ENCODE results near the gene SPINT2. TPM values are rescaled to one million over a fixed set of nuclear protein-coding genes. Genes with fewer than 3 reads are reported as not detected.

SPINT2 gene
- total and polyA plus RNA-seq, 2 donors (not counting 1 experiment from before 2014, with no cell fraction given) = 50.0 to 70.0 TPM

DNA sequence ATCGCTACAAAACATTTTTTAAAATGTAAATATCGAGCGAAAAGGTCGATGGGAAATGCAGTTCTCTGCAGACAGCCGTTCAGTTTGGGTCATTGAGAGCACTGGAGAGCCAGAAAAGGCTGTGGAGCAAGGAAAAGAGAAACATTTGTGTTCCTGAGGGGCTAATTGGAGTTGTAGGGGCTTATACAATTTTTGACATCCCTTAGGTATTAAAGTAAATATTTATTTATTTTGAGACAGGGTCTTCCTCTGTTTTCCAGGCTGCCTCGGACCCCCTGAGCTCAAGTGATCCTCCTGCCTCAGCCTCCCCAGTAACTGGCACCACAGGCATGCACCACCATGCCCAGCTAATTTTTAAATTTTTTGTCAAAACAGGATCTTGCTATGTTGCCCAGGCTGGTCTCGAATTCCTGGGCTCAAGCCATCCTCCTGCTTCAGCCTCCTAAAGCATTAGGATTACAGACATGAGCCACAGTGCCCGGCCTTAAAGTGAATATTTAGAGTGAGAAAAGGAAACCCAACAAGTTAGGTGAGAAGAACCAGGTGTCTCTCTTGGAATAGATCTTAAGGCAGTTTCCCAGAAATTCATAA, 52.2 kb downstream of the SPINT2 start:
- ATAC-seq (ENCODE audit: low read depth) (peak; percentile 1), DNase-seq (no peak)
- peak overlapping the region; percentile 48 to 76 (median 70) for H3K4me3 ChIP-seq (ENCODE audit: control extremely low read depth in 1 of 5, extremely low read depth in 1 of 5, insufficient read depth in 1 of 5, low read depth in 2 of 5, low read length in 4 of 5)
- Mint-ChIP-seq H3K4me1 (peaks cover 52% of the 10 kb centered on the region), H3K4me3 (peak overlapping the region; percentile 96), H3K27ac (peak overlapping the region; percentile 96), H3K9me3 (ENCODE audit: insufficient read depth) (no peaks in the 10 kb centered on the region), H3K27me3 (no peaks in the 10 kb centered on the region)
- H3K9ac ChIP-seq (ENCODE audit: low read length) = peak overlapping the region; percentile 82
- POLR2A ChIA-PET = interaction anchor here (0.7 to 0.8 kb wide), 2 partner anchors 46 to 58 kb away, joined by 3 to 8 read pairs; partner anchors contain the start of gene PSMD8
- H3K4me2 ChIP-seq (replicated peaks; ENCODE audit: low read depth, low read length, poor library complexity, severe bottlenecking) = peak overlapping the region; percentile 92
- peaks cover 0 to 2% (median 0%) of the 10 kb centered on the region in 4 experiments for H3K27me3 ChIP-seq (replicated peaks in 1 of 4; ENCODE audit: control extremely low read depth in 1 of 4, control insufficient read depth in 3 of 4, insufficient read depth in 4 of 4, low read length in 3 of 4)
- no peak for TF ChIP-seq EZH2 (IDR thresholded peaks at IDR 0.05; ENCODE audit: borderline replicate concordance, insufficient read depth, low read depth, low read length, poor library complexity, severe bottlenecking)
- TF ChIP-seq, protein P1, sequence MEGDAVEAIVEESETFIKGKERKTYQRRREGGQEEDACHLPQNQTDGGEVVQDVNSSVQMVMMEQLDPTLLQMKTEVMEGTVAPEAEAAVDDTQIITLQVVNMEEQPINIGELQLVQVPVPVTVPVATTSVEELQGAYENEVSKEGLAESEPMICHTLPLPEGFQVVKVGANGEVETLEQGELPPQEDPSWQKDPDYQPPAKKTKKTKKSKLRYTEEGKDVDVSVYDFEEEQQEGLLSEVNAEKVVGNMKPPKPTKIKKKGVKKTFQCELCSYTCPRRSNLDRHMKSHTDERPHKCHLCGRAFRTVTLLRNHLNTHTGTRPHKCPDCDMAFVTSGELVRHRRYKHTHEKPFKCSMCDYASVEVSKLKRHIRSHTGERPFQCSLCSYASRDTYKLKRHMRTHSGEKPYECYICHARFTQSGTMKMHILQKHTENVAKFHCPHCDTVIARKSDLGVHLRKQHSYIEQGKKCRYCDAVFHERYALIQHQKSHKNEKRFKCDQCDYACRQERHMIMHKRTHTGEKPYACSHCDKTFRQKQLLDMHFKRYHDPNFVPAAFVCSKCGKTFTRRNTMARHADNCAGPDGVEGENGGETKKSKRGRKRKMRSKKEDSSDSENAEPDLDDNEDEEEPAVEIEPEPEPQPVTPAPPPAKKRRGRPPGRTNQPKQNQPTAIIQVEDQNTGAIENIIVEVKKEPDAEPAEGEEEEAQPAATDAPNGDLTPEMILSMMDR (IDR thresholded peaks at IDR 0.05) = no peak
- peak overlapping the region; percentile 84 for H2AFZ ChIP-seq (ENCODE audit: insufficient read depth, low read depth, low read length, poor library complexity, severe bottlenecking)
- WGBS (ENCODE audit: insufficient coverage) = 32% methylated on average over 5 of the region's 8 CpGs
- peaks cover 29 to 47% of the 10 kb centered on the region in 2 donors for H3K4me1 ChIP-seq (ENCODE audit: control insufficient read depth in 2 of 2, insufficient read depth in 2 of 2, low read length in 2 of 2)
- H4K20me1 ChIP-seq (ENCODE audit: control insufficient read depth, insufficient read depth, low read length, poor library complexity, severe bottlenecking) = no peaks in the 10 kb centered on the region
- H3K27ac ChIP-seq (ENCODE audit: low read length in 2 of 2) = peak overlapping the region; percentile 85 to 91
- intact Hi-C loops (cut with micrococcal nuclease) = loop anchor here (1.0 to 5.0 kb wide), 6 partner anchors 19 to 409 kb away; partner anchors contain the start of genes CATSPERG, PSMD8, SIPA1L3 and SPINT2
- no peaks in the 10 kb centered on the region for H3K36me3 ChIP-seq (replicated peaks in 1 of 2; ENCODE audit: control extremely low read depth in 1 of 2, control insufficient read depth in 1 of 2, extremely low read depth in 1 of 2, insufficient read depth in 2 of 2, low read length in 1 of 2)
- CTCF ChIA-PET = no interaction called here
- no peaks in the 10 kb centered on the region for H3K9me3 ChIP-seq (ENCODE audit: control extremely low read depth in 1 of 3, control insufficient read depth in 2 of 3, insufficient read depth in 1 of 3, low read length in 2 of 3)
- no peaks in the 10 kb centered on the region for H3K79me2 ChIP-seq (ENCODE audit: control insufficient read depth, insufficient read depth, low read length)

GRCh38 chr19:38317104-38317612, 52.8 kb downstream of the SPINT2 start:
- Histone ChIP-seq H3K9ac (ENCODE audit: low read length) (peak overlapping the region; percentile 82), H2AFZ (ENCODE audit: insufficient read depth, low read depth, low read length, poor library complexity, severe bottlenecking) (peak overlapping the region; percentile 72), H3K36me3 (replicated peaks in 1 of 2; ENCODE audit: control extremely low read depth in 1 of 2, control insufficient read depth in 1 of 2, extremely low read depth in 1 of 2, insufficient read depth in 2 of 2, low read length in 1 of 2) (no peaks in the 10 kb centered on the region), H3K9me3 (ENCODE audit: control extremely low read depth in 1 of 3, control insufficient read depth in 2 of 3, insufficient read depth in 1 of 3, low read length in 2 of 3) (no peaks in the 10 kb centered on the region), H3K79me2 (ENCODE audit: control insufficient read depth, insufficient read depth, low read length) (no peaks in the 10 kb centered on the region), H3K4me2 (replicated peaks; ENCODE audit: low read depth, low read length, poor library complexity, severe bottlenecking) (peak overlapping the region; percentile 92), H4K20me1 (ENCODE audit: control insufficient read depth, insufficient read depth, low read length, poor library complexity, severe bottlenecking) (no peaks in the 10 kb centered on the region), H3K27me3 (replicated peaks in 1 of 4; ENCODE audit: control extremely low read depth in 1 of 4, control insufficient read depth in 3 of 4, insufficient read depth in 4 of 4, low read length in 3 of 4) (peaks cover 0 to 2% (median 0%) of the 10 kb centered on the region in 4 experiments), H3K4me1 (ENCODE audit: control insufficient read depth in 2 of 2, insufficient read depth in 2 of 2, low read length in 2 of 2) (peaks cover 29 to 47% of the 10 kb centered on the region in 2 donors), H3K4me3 (ENCODE audit: control extremely low read depth in 1 of 5, extremely low read depth in 1 of 5, insufficient read depth in 1 of 5, low read depth in 2 of 5, low read length in 4 of 5) (peak overlapping the region; percentile 48 to 76 (median 70)), H3K27ac (ENCODE audit: low read length in 2 of 2) (peak overlapping the region; percentile 20 to 29)
- H3K4me3 Mint-ChIP-seq = peak overlapping the region; percentile 96
- H3K4me1 Mint-ChIP-seq = peaks cover 53% of the 10 kb centered on the region
- TF ChIP-seq EZH2 (IDR thresholded peaks at IDR 0.05; ENCODE audit: borderline replicate concordance, insufficient read depth, low read depth, low read length, poor library complexity, severe bottlenecking) = no peak
- TF ChIP-seq, protein P1 (IDR thresholded peaks at IDR 0.05) = no peak
- ChIA-PET POLR2A (interaction anchor here (0.8 kb wide), 1 partner anchor 57 kb away, joined by 3 read pairs; the partner anchor contains the start of gene PSMD8), CTCF (no interaction called here)
- H3K27me3 Mint-ChIP-seq = no peaks in the 10 kb centered on the region
- WGBS (ENCODE audit: insufficient coverage) = 2% methylated on average over 11 of the region's 11 CpGs
- H3K27ac Mint-ChIP-seq = peak overlapping the region; percentile 93
- DNase-seq = peak; percentile 56
- H3K9me3 Mint-ChIP-seq (ENCODE audit: insufficient read depth) = no peaks in the 10 kb centered on the region
- ATAC-seq (ENCODE audit: low read depth) = no peak
- intact Hi-C loops (cut with micrococcal nuclease) = loop anchor here (2.0 to 5.0 kb wide), 2 partner anchors 75 to 268 kb away; no protein-coding TSS in a partner anchor

All from B cell (primary cell).